GM12892 (cell line): ENCODE measurements around the gene THADA.

Experiments used
- DNase-seq: peaks from one replicate; pipeline ENCODE4 v3.0.0; 2011; ENCODE audit not compliant: insufficient read length
- FAIRE-seq: peaks from 2 replicates; lab custom pipeline; 2011; peaks lifted over from hg19 to GRCh38; lab: Jason Lieb, UNC
- POLR2A ChIP-seq: IDR thresholded peaks from 2 replicates; pipeline ENCODE4 v1.6.1; 2011; ENCODE audit warnings: low read depth, low read length, control low read depth
- POLR2AphosphoS5 ChIP-seq: IDR thresholded peaks from 2 replicates; pipeline ENCODE4 v1.6.1; 2011; ENCODE audit warnings: low read depth, low read length, control low read depth
- TAF1 ChIP-seq: IDR thresholded peaks from 2 replicates; pipeline ENCODE4 v1.6.1; 2011; ENCODE audit warnings: low read depth, mild to moderate bottlenecking, control low read depth, low read length, borderline replicate concordance

THADA gene

DNA sequence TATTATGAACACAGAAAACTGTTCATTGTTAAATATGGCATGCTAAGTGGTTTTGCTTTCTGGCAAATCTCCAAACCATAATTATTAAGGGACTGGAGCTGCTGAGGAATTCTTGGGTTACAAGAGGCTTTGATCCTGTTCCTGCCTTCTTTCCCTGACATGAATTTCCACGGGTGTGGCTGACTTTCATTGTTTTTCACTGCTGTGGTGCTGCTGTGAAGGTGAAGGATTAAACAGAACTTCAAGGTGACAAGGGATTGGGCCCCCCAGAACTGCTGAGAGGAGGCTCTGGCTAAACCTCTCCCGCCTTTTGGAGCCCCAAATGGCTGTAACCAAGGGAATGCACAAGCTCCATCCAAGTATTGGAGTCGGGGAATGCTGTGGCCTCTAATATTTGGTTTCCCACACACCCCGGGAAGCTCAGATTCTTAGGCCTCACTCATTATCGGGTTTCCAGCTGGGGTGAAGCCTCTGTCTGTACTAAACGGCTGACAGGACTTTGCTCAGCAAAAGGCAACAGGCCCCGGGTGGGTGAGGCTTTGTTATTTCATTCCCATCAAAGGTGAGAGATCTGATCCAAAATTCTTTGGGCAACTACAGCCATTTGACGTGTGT is 340.4 kb downstream of the THADA start:
- FAIRE-seq = no peak

GRCh38 chr2:43254331-43254730 is 341.5 kb downstream of the THADA start:
- TF ChIP-seq POLR2A (no peak), POLR2AphosphoS5 (no peak), TAF1 (no peak)
- FAIRE-seq (no peak), DNase-seq (no peak)

More for the DNA sequence above, 340.4 kb downstream of the THADA start:
- no peak for DNase-seq
- TF ChIP-seq POLR2A (no peak), TAF1 (no peak), POLR2AphosphoS5 (no peak)

- TF ChIP-seq POLR2A = no peak
- no peak for TF ChIP-seq TAF1
- TF ChIP-seq POLR2AphosphoS5 = no peak
- no peak for DNase-seq
- no peak for FAIRE-seq
Observed at GRCh38 chr2:43251171-43251731, 344.6 kb downstream of the THADA start.

- no peak for DNase-seq
- TF ChIP-seq POLR2AphosphoS5 = no peak
- no peak for TF ChIP-seq TAF1
- TF ChIP-seq POLR2A = no peak
- FAIRE-seq = no peak
Observed at GRCh38 chr2:43250015-43250414, 345.8 kb downstream of the THADA start.

DNA sequence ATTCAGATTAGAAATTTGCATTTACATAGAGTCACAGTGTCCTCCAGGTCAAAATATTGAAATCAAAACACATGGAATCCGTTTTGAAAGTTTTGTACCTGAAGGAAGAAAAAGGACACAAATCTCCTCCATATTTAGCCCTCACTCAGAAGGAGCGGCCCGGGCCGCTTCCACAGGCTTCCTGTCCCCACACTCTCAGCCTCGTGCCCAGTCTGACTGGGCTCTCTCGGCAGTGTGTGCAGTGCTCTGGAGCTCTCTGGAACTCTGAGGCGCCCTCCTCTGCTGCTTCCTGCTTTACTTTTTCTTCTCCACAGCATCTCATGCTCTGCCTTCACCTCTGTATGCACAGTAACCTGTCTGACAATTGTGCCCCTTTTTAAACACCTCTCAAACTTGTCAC is 347.2 kb downstream of the THADA start:
- no peak for TF ChIP-seq POLR2AphosphoS5
- TF ChIP-seq TAF1 = no peak
- no peak for TF ChIP-seq POLR2A
- DNase-seq (no peak), FAIRE-seq (no peak)

GRCh38 chr2:43246641-43247040 is 349.2 kb downstream of the THADA start:
- DNase-seq = no peak
- no peak for FAIRE-seq
- no peak for TF ChIP-seq POLR2A
- TF ChIP-seq POLR2AphosphoS5 = no peak
- no peak for TF ChIP-seq TAF1

DNA sequence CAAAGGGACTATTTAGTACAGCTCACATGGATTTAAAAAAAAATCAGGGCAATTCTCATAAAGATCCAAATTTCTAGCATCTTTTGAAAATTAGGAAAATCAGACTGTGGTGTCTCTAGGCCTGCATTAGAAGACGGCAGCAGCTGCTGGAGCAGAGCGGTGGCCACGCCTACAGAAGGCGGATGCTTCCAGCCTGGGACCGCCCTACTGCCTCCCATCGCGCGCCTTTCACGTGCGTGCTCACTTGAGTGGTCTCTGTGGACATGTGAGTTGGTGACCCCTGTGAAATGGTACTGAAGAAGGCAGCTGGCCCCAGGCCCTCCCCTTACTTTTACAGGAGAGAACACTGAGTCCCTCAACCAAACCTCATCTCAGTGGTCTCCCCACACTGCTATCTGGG is 354.3 kb downstream of the THADA start:
- DNase-seq (no peak), FAIRE-seq (no peak)
- no peak for TF ChIP-seq POLR2A

GRCh38 chr2:43240766-43241150 is 355.1 kb downstream of the THADA start:
- no peak for TF ChIP-seq TAF1
- no peak for TF ChIP-seq POLR2A
- FAIRE-seq = no peak
- DNase-seq = no peak

- TF ChIP-seq POLR2A = no peak
- no peak for TF ChIP-seq TAF1
- TF ChIP-seq POLR2AphosphoS5 = no peak
- FAIRE-seq = no peak
- no peak for DNase-seq
Observed at GRCh38 chr2:43239981-43240765, 355.7 kb downstream of the THADA start.

- FAIRE-seq (no peak), DNase-seq (no peak)
- no peak for TF ChIP-seq POLR2A
- no peak for TF ChIP-seq TAF1
- no peak for TF ChIP-seq POLR2AphosphoS5
Observed at GRCh38 chr2:43238813-43239212, 357.0 kb downstream of the THADA start.

GRCh38 chr2:43238176-43238575 is 357.7 kb downstream of the THADA start:
- TF ChIP-seq POLR2AphosphoS5 (no peak), TAF1 (no peak), POLR2A (no peak)
- FAIRE-seq = no peak
- DNase-seq = no peak
